ENCODE results near the gene LMO3. TPM values are rescaled to one million over a fixed set of nuclear protein-coding genes. Genes with fewer than 3 reads are reported as not detected.

The LMO3 gene
- total RNA-seq, 1 donor from 2014 or later: 0.98 TPM

DNA sequence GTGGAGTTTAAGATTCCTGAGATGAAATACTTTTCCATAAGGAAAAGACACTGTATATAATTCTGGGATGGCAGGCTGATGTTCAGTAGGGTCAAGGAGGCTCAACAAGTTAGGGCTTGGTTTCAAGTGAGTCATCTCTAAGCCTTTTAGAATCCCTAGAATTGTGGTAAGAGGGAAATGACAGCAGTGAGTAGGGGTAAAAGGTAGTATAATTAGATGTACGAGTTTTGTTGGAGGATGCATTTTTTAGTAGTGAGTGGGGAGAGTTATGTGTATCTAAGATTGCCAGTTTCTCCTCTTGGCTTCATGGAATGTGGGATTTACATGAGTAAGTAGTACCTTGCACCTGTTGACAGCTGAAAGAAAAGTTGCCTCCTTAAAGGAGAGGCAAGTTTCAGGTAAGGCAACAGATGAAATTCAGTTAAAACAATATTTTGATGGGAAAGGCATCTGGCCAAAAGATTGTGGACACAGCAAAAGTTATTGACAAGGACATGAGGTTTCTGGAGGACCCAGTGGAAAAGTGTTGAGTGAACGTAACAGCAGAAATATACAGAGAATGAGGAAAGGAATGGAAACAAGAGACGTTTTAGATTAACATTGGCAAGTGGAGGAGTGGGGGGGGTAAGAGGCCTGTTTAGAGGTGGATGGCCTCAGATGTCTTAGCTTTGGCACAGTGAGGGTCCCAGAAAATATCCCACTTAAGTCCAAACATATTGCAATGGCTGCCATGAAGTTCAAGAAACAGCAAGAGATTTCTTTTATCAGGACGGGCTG, 21.8 kb downstream of the LMO3 start:
- H2AFZ ChIP-seq (ENCODE audit: low read depth, low read length): no peak overlapping the region
- H3K4me2 ChIP-seq (ENCODE audit: low read length): peak overlapping the region; percentile 32
- Mint-ChIP-seq H3K36me3 (ENCODE audit: low read depth, unreplicated experiment) (no peaks in the 10 kb centered on the region), H3K27ac (ENCODE audit: unreplicated experiment) (peak overlapping the region; percentile 21), H3K4me3 (ENCODE audit: unreplicated experiment) (peak overlapping the region; percentile 36), H3K4me1 (ENCODE audit: low read depth, unreplicated experiment) (peaks cover 16% of the 10 kb centered on the region), H3K27me3 (ENCODE audit: low read depth, unreplicated experiment) (no peaks in the 10 kb centered on the region), H3K9me3 (ENCODE audit: unreplicated experiment) (no peaks in the 10 kb centered on the region)
- no peak overlapping the region for H3K27ac ChIP-seq (ENCODE audit: low read depth, low read length)
- no peaks in the 10 kb centered on the region for H3K9me3 ChIP-seq (ENCODE audit: insufficient read depth, low read depth, low read length)
- no peaks in the 10 kb centered on the region for H4K20me1 ChIP-seq (ENCODE audit: insufficient read depth, low read length)
- no peaks in the 10 kb centered on the region for H3K79me2 ChIP-seq (ENCODE audit: insufficient read depth, low read length)
- no peak for FAIRE-seq
- H3K4me1 ChIP-seq (ENCODE audit: insufficient read depth, low read length): peaks cover 16% of the 10 kb centered on the region
- no peaks in the 10 kb centered on the region for H3K36me3 ChIP-seq (ENCODE audit: insufficient read depth, low read length)
- H3K27me3 ChIP-seq (ENCODE audit: insufficient read depth, low read length): no peaks in the 10 kb centered on the region
- H3K9ac ChIP-seq (ENCODE audit: low read length): no peak overlapping the region
- DNase-seq (ENCODE audit: low read depth): peak; percentile 84
- TF ChIP-seq EZH2 (IDR thresholded peaks at IDR 0.05; ENCODE audit: insufficient read depth, low read length): no peak
- TF ChIP-seq, protein P1, sequence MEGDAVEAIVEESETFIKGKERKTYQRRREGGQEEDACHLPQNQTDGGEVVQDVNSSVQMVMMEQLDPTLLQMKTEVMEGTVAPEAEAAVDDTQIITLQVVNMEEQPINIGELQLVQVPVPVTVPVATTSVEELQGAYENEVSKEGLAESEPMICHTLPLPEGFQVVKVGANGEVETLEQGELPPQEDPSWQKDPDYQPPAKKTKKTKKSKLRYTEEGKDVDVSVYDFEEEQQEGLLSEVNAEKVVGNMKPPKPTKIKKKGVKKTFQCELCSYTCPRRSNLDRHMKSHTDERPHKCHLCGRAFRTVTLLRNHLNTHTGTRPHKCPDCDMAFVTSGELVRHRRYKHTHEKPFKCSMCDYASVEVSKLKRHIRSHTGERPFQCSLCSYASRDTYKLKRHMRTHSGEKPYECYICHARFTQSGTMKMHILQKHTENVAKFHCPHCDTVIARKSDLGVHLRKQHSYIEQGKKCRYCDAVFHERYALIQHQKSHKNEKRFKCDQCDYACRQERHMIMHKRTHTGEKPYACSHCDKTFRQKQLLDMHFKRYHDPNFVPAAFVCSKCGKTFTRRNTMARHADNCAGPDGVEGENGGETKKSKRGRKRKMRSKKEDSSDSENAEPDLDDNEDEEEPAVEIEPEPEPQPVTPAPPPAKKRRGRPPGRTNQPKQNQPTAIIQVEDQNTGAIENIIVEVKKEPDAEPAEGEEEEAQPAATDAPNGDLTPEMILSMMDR (IDR thresholded peaks at IDR 0.05; ENCODE audit: insufficient read depth, low read depth, low read length): no peak
- no peak overlapping the region for H3K4me3 ChIP-seq (ENCODE audit: insufficient read depth, low read depth, low read length)

DNA sequence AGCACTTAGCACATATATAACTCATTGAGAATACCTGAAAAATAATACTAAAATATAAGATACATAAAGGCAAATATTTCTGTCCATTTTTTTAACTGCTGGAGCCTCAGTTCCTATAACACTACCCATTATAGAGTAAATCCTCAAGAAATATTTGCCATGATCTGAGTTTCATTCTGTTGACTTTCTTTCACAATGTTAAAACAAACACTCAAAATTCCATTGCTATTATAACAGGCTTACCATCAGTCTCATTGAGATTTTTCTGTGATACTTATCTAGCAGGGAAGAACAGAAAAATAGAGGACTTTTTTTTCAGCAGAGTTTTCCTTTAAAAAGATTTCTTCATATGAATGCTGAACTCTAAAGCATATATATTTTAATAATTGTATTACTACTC, 24.5 kb downstream of the LMO3 start:
- no peaks in the 10 kb centered on the region for H3K27me3 Mint-ChIP-seq (ENCODE audit: low read depth, unreplicated experiment)
- H3K4me3 Mint-ChIP-seq (ENCODE audit: unreplicated experiment): no peak overlapping the region
- Histone ChIP-seq H3K4me3 (ENCODE audit: insufficient read depth, low read depth, low read length) (no peak overlapping the region), H3K27me3 (ENCODE audit: insufficient read depth, low read length) (no peaks in the 10 kb centered on the region), H3K27ac (ENCODE audit: low read depth, low read length) (no peak overlapping the region), H4K20me1 (ENCODE audit: insufficient read depth, low read length) (no peaks in the 10 kb centered on the region), H3K4me2 (ENCODE audit: low read length) (no peak overlapping the region), H3K9ac (ENCODE audit: low read length) (no peak overlapping the region), H3K36me3 (ENCODE audit: insufficient read depth, low read length) (no peaks in the 10 kb centered on the region), H3K4me1 (ENCODE audit: insufficient read depth, low read length) (peaks cover 14% of the 10 kb centered on the region), H2AFZ (ENCODE audit: low read depth, low read length) (no peak overlapping the region), H3K79me2 (ENCODE audit: insufficient read depth, low read length) (no peaks in the 10 kb centered on the region), H3K9me3 (ENCODE audit: insufficient read depth, low read depth, low read length) (no peaks in the 10 kb centered on the region)
- no peaks in the 10 kb centered on the region for H3K36me3 Mint-ChIP-seq (ENCODE audit: low read depth, unreplicated experiment)
- FAIRE-seq (no peak), DNase-seq (ENCODE audit: low read depth) (no peak)
- TF ChIP-seq, protein P1 (IDR thresholded peaks at IDR 0.05; ENCODE audit: insufficient read depth, low read depth, low read length): no peak
- no peak for TF ChIP-seq EZH2 (IDR thresholded peaks at IDR 0.05; ENCODE audit: insufficient read depth, low read length)
- H3K4me1 Mint-ChIP-seq (ENCODE audit: low read depth, unreplicated experiment): peaks cover 13% of the 10 kb centered on the region
- H3K27ac Mint-ChIP-seq (ENCODE audit: unreplicated experiment): no peak overlapping the region
- no peaks in the 10 kb centered on the region for H3K9me3 Mint-ChIP-seq (ENCODE audit: unreplicated experiment)

DNA sequence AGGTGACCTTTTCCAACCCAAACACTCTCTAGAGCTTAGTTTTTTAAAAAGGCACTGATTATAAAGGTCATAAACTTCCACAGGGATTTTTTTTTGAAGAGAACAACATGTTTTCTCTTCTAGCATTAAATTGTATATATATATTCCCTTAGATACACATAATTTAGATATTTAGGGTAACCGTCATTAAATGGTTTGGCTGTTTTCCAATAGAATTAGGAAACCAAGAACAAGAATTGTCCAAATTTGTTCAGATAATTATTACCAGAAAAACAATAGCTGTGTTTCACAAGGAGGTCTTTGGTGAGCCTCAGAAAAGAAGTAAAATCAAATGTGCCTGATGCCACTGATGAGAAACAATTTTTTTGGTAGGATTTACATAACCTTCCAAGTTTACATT, 26.9 kb downstream of the LMO3 start:
- no peak overlapping the region for H3K4me2 ChIP-seq (ENCODE audit: low read length)
- Mint-ChIP-seq H3K9me3 (ENCODE audit: unreplicated experiment) (no peaks in the 10 kb centered on the region), H3K27me3 (ENCODE audit: low read depth, unreplicated experiment) (peaks cover 2% of the 10 kb centered on the region), H3K27ac (ENCODE audit: unreplicated experiment) (no peak overlapping the region), H3K4me1 (ENCODE audit: low read depth, unreplicated experiment) (peaks cover 8% of the 10 kb centered on the region), H3K36me3 (ENCODE audit: low read depth, unreplicated experiment) (no peaks in the 10 kb centered on the region), H3K4me3 (ENCODE audit: unreplicated experiment) (no peak overlapping the region)
- no peak overlapping the region for H3K4me3 ChIP-seq (ENCODE audit: insufficient read depth, low read depth, low read length)
- H3K4me1 ChIP-seq (ENCODE audit: insufficient read depth, low read length): peaks cover 6% of the 10 kb centered on the region
- no peaks in the 10 kb centered on the region for H3K27me3 ChIP-seq (ENCODE audit: insufficient read depth, low read length)
- H2AFZ ChIP-seq (ENCODE audit: low read depth, low read length): no peak overlapping the region
- H3K79me2 ChIP-seq (ENCODE audit: insufficient read depth, low read length): no peaks in the 10 kb centered on the region
- H4K20me1 ChIP-seq (ENCODE audit: insufficient read depth, low read length): no peaks in the 10 kb centered on the region
- FAIRE-seq (no peak), DNase-seq (ENCODE audit: low read depth) (no peak)
- no peak overlapping the region for H3K27ac ChIP-seq (ENCODE audit: low read depth, low read length)
- H3K9ac ChIP-seq (ENCODE audit: low read length): no peak overlapping the region
- H3K36me3 ChIP-seq (ENCODE audit: insufficient read depth, low read length): no peaks in the 10 kb centered on the region
- no peaks in the 10 kb centered on the region for H3K9me3 ChIP-seq (ENCODE audit: insufficient read depth, low read depth, low read length)
- TF ChIP-seq EZH2 (IDR thresholded peaks at IDR 0.05; ENCODE audit: insufficient read depth, low read length): no peak
- TF ChIP-seq, protein P1 (IDR thresholded peaks at IDR 0.05; ENCODE audit: insufficient read depth, low read depth, low read length): no peak

All from astrocyte (in vitro differentiated cells and primary cell).